GM18526 (cell line): ENCODE data around the gene KDM4C.

Experiments
- POLR2A ChIP-seq: IDR thresholded peaks from 3 replicates; pipeline ENCODE4 v1.6.1; 2011; ENCODE audit not compliant: insufficient read length; ENCODE audit errors: extremely low read depth

Gene KDM4C

GRCh38 chr9:6759185-6759977 is 1.6 kb downstream of the KDM4C start:
- TF ChIP-seq POLR2A, result no peak

- no peak for TF ChIP-seq POLR2A
Observed at GRCh38 chr9:6761306-6761705, 3.5 kb downstream of the KDM4C start.

- no peak for TF ChIP-seq POLR2A
Observed at GRCh38 chr9:6763244-6763643, 5.5 kb downstream of the KDM4C start.

GRCh38 chr9:6764011-6764410 is 6.2 kb downstream of the KDM4C start:
- TF ChIP-seq POLR2A, result no peak

- no peak for TF ChIP-seq POLR2A
Observed at GRCh38 chr9:6764523-6764922, 6.8 kb downstream of the KDM4C start.

- no peak for TF ChIP-seq POLR2A
Observed at GRCh38 chr9:6764950-6765349, 7.2 kb downstream of the KDM4C start.

GRCh38 chr9:6765396-6765795 is 7.6 kb downstream of the KDM4C start:
- no peak for TF ChIP-seq POLR2A

- no peak for TF ChIP-seq POLR2A
Observed at GRCh38 chr9:6766606-6767005, 8.8 kb downstream of the KDM4C start.

- no peak for TF ChIP-seq POLR2A
Observed at GRCh38 chr9:6771722-6772121, 13.9 kb downstream of the KDM4C start.

- no peak for TF ChIP-seq POLR2A
Observed at GRCh38 chr9:6777213-6777902, 19.6 kb downstream of the KDM4C start.

GRCh38 chr9:6779417-6780241 is 21.9 kb downstream of the KDM4C start:
- TF ChIP-seq POLR2A, result no peak

- no peak for TF ChIP-seq POLR2A
Observed at GRCh38 chr9:6780690-6781089, 22.9 kb downstream of the KDM4C start.

GRCh38 chr9:6781476-6781875 is 23.7 kb downstream of the KDM4C start:
- TF ChIP-seq POLR2A, result no peak

GRCh38 chr9:6782345-6782744 is 24.6 kb downstream of the KDM4C start:
- TF ChIP-seq POLR2A, result no peak

GRCh38 chr9:6782981-6783380 is 25.2 kb downstream of the KDM4C start:
- TF ChIP-seq POLR2A, result no peak

GRCh38 chr9:6783753-6784152 is 26.0 kb downstream of the KDM4C start:
- TF ChIP-seq POLR2A, result no peak
